HG03097 (cell line): ENCODE measurements around the gene ABCC6.
"Not testable (repeated sequence)": the region's sequence is repeated elsewhere in the genome, so short reads cannot be mapped to it uniquely, and the experiment has no call there.

Experiments
- ATAC-seq: cut with Tn5 transposase; IDR thresholded peaks from one replicate; pipeline ENCODE4 v1.9.1; 2021; ENCODE audit not compliant: unreplicated experiment, low FRiP score

The ABCC6 gene

DNA sequence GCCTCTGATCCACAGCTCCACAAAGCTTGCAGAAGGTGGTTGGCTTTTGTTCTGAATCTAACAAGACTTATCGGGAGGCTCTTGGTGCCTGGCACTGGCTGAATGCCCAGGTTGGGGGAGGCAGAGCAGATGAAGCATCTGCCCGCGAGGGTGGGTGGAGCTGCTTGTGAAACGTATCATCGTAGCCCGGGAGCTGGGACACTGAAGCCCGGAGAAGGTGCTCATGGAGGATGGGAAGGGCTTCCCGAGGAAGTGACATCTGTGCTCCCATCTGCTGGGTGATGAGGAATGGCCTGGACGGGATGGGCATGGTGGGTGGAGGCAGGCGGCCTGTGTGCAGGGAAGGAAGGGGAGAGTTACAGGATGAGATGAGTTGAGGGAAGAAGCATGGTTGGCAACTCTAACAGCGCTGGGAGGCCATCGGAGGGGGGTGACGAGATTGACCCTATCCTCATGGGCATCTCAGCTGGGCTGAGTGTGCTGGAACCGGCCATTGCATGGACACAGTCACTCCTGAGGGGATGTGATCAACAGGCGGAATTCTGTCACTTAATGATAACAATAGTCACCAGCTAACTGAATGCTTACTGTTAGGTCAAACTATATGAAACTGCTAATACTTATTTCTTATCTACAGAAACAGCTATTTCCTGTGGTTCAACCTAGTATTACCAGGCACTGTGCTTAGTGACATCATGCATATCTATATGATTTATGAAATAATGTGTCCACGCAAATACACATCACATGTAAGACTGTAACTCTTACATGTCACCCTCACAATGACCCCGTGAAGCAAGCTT is 102.7 kb downstream of the ABCC6 start:
- ATAC-seq, result no peak

DNA sequence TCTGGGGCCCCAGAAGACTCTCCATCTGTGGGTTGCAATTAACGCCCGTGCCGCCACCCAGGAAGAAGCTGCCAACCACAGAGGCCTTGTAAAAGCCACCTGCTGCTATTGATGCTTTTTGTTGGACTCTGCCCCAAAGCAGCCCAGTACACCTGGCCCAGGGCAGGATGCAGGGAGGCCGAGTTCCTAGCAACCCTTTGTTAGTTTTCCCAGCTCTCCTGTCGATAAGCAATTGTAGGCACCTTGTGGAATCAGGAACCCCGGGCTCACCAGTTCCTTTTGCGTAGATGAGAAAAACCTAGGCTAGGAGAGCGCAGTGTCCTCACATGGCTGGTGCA is 103.3 kb downstream of the ABCC6 start:
- no peak for ATAC-seq

GRCh38 chr16:16118337-16118736 is 105.0 kb downstream of the ABCC6 start:
- no peak for ATAC-seq

DNA sequence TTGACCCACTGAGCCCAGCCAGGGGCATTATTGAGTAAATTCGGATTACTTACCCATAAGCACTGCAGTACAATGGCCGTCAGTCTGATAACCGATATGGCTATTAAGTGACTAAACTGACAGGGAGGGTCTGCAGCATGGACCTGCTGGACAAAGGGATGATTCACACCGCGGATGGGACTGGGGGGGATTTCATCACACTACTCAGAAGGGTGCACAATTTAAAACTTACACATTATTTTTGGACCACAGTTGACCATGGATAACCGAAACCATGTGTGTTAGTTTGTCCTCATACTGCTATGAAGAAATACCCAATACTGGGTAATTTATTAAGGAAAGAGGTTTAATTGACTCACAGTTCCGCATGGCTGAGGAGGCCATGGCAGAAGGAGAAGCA is 106.5 kb downstream of the ABCC6 start:
- ATAC-seq, result no peak

DNA sequence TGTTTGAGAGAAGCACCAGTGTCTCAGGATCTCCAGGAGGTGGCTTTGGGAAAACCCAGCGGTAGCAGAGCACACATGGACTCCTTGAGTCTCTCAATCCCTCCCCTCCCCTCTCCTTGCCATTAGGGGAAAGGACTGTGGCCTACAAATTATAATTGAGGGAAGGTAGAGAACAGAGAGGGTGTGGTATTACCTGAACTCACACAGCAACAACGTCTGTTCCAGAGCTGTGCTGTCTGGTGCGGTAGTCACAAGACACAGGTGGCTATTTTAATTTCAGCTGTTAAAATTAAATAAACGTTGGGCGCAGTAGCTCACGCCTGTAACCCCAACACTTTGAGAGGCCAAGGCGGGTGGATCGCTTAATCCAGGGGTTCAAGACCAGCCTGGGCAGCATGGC is 110.2 kb downstream of the ABCC6 start:
- ATAC-seq, result no peak

GRCh38 chr16:16112450-16113053 is 110.7 kb downstream of the ABCC6 start:
- ATAC-seq, result no peak

DNA sequence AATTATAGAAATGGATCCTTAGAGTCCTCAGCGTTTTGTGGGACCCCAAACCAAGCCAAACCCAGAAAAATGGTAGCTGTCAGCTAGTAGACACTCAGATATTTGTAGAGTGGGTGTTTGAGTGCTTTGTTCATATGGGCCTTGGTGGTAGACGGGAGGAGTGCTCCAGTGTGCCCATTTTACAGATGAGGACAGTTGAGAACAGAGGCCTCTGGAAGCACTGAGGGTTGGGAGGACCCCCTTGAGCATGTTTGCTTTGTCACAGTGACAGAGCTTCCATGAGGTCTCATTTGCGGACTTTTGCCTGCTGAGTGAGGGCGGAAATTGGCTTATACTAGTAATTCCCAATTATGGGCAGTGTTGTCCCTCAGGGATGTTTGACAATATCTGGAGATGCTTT is 111.7 kb downstream of the ABCC6 start:
- no peak for ATAC-seq

- ATAC-seq, result no peak
Measured at GRCh38 chr16:16110111-16110490, 113.2 kb downstream of the ABCC6 start.

GRCh38 chr16:16109453-16110110 is 113.7 kb downstream of the ABCC6 start:
- no peak for ATAC-seq

GRCh38 chr16:16108759-16109158 is 114.5 kb downstream of the ABCC6 start:
- no peak for ATAC-seq

DNA sequence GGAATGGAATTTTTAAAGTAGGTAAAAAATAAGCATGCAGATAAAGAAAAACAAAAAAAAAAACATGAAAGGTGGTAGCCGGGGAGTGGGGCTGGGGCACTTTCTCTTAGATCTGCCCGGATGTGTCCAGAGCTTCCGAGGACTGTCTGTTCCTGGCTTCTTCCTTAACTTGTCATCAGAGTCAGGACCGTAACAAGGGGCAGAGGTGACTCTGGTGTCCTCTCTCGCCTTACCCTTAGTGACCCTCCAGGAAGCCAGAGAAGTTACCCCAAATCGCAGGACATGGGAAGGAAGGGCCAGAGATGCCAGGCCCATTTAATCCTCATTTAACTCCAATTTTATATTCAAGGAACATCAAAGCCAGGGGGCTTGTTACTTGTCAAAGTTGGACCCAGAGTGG is 115.5 kb downstream of the ABCC6 start:
- ATAC-seq, result no peak

GRCh38 chr16:16106466-16106865 is 116.8 kb downstream of the ABCC6 start:
- no peak for ATAC-seq

- ATAC-seq, result no peak
Measured at GRCh38 chr16:16105646-16106045, 117.6 kb downstream of the ABCC6 start.

- not testable (repeated sequence) for ATAC-seq
Measured at GRCh38 chr16:16104804-16105141, 118.5 kb downstream of the ABCC6 start.

DNA sequence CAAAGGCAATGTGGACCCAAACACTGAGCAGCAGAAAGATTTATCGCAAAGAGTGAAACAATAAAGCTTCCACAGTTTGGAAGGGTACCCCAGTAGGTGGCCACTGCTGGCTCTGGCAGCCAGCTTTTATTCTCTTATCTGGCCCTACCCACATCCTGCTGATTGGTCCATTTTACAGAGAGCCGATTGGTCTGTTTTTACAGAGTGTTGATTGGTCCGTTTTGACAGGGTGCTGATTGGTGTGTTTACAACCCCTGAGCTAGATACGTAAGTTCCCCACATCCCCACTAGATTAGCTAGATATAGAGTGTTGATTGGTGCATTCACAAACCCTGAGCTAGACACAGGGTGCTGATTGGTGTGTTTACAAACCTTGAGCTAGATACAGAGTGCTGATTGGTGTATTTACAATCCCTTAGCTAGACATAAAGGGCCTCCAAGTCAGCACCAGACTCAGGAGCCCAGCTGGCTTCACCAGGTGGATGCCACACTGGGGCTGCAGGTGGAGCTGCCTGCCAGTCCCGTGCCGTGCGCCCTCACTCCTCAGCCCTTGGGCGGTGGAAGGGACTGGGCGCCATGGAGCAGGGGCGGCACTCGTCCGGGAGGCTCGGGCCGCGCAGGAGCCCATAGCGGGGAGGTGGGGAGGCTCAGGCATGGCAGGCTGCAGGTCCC is 119.0 kb downstream of the ABCC6 start:
- ATAC-seq, result not testable (repeated sequence)

DNA sequence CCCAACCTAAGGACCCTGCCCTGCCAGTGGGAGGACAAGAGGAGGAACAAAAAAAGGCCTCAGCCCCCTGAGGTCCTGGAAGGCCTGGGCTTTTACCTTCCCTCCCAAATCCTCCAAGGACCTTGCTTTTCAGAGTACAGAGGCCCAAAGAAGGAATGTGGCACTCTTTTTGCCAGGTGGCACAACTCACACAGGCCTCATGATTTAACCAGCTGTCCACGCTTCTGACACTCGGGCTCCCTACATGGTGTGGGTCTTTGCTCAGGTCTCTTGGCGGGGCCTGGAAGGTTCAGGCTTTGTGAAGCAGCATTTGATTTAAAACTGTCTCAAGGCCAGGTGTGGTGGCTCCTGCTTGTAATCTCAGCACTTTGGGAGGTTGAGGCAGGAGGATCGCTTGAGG is 120.6 kb downstream of the ABCC6 start:
- no peak for ATAC-seq

DNA sequence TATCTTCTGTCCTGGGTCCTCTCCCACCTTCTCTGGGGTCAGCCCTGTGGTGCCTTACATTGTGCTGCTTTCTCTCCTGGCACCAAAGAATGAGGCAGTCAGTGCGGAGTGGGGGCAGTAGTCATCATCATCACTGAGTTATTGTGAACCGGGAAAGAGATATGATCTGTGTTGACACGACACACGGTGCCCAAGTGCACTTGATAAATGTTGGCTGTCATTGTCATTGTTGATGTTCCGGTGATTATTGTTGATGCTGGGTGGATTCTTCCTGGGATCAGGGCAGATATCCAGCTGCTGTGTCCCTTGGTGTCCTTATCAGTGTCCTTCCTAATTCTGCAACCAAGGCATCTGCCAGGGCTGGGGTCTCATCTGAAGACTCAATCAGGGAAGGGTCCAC is 121.7 kb downstream of the ABCC6 start:
- ATAC-seq, result no peak

GRCh38 chr16:16100631-16101030 is 122.7 kb downstream of the ABCC6 start:
- ATAC-seq, result no peak

DNA sequence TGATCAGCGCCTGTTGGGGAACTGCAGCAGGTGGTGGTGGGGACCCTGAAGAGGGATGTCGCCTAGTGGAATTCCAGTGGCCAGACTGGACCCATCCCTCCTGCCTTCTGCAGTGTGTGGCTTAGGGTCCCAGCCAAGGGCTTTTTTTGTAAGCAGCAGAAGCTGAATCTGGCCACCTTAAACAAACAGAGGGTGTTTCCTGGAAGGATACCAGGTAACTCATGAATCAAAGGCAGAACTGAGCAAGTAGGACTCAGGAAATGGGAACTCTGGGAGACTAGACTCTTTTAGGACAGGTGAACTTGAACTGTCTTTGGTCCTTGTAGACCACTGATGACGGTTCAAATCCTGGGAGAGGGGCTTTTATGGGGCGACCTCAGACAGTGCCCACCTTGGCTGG is 124.0 kb downstream of the ABCC6 start:
- ATAC-seq, result no peak
